NT2/D1 (cell line): Measurements from ENCODE around the gene PLD4.
"Not testable (repeated sequence)": the region's sequence is repeated elsewhere in the genome, so short reads cannot be mapped to it uniquely, and the experiment has no call there.

Experiments used
- SUZ12 ChIP-seq: IDR thresholded peaks from 2 replicates; pipeline ENCODE4 v1.6.1; 2011; ENCODE audit not compliant: insufficient read length, insufficient read depth; ENCODE audit errors: extremely low read depth
- YY1 ChIP-seq: IDR thresholded peaks from 2 replicates; pipeline ENCODE4 v1.6.1; 2011; ENCODE audit not compliant: insufficient read length, insufficient read depth
- ZNF274 ChIP-seq: IDR thresholded peaks from 2 replicates; pipeline ENCODE4 v1.6.1; 2011; ENCODE audit warnings: mild to moderate bottlenecking, low read depth, low read length

GRCh38 chr14:104947201-104947600 lies 22.5 kb downstream of the PLD4 start:
- not testable (repeated sequence) for TF ChIP-seq ZNF274, YY1, SUZ12
